Epithelial cell of esophagus (primary cell): ENCODE data around the gene LYST.

Experiments used
- DNase-seq: peaks from one replicate; pipeline ENCODE4 v3.0.0; 2010; ENCODE audit warnings: low read depth
- H3K4me3 ChIP-seq: 2 replicates; pipeline ENCODE4 v1.5.1; 2011; ENCODE audit warnings: mild to moderate bottlenecking, low read length, control low read depth
- CTCF ChIP-seq: IDR thresholded peaks from 2 replicates; pipeline ENCODE4 v1.5.1; 2011; ENCODE audit warnings: low read depth, mild to moderate bottlenecking, low read length, control low read depth, inconsistent platforms; ENCODE audit not compliant: insufficient read depth; ENCODE audit errors: missing control alignments

The LYST gene

GRCh38 chr1:235712812-235713211 lies 153.9 kb downstream of the LYST start:
- no peak for TF ChIP-seq CTCF
- no peak overlapping the region for H3K4me3 ChIP-seq
- DNase-seq, result peak; percentile 3

GRCh38 chr1:235710687-235711086 lies 156.0 kb downstream of the LYST start:
- no peak for TF ChIP-seq CTCF
- no peak overlapping the region for H3K4me3 ChIP-seq
- no peak for DNase-seq

GRCh38 chr1:235709018-235709417 lies 157.7 kb downstream of the LYST start:
- no peak overlapping the region for H3K4me3 ChIP-seq
- TF ChIP-seq CTCF, result no peak
- peak; percentile 2 for DNase-seq

GRCh38 chr1:235708390-235708962 lies 158.2 kb downstream of the LYST start:
- no peak for TF ChIP-seq CTCF
- H3K4me3 ChIP-seq, result no peak overlapping the region
- DNase-seq, result peak; percentile 93

GRCh38 chr1:235703506-235703905 lies 163.2 kb downstream of the LYST start:
- TF ChIP-seq CTCF, result no peak
- no peak overlapping the region for H3K4me3 ChIP-seq
- DNase-seq, result peak; percentile 68

- DNase-seq, result no peak
- no peak overlapping the region for H3K4me3 ChIP-seq
- TF ChIP-seq CTCF, result no peak
Measured at GRCh38 chr1:235702412-235702811, 164.3 kb downstream of the LYST start.

- no peak overlapping the region for H3K4me3 ChIP-seq
- no peak for TF ChIP-seq CTCF
- no peak for DNase-seq
Measured at GRCh38 chr1:235697508-235697907, 169.2 kb downstream of the LYST start.
